Ascending aorta (tissue), 2 donors: ENCODE results near the gene STX10. TPM values are rescaled to one million over a fixed set of nuclear protein-coding genes. Genes with fewer than 3 reads are reported as not detected.
A peak's percentile ranks its signal among the peaks of the same experiment; 100 is the strongest.
"Not testable (repeated sequence)": the region's sequence is repeated elsewhere in the genome, so short reads cannot be mapped to it uniquely, and the experiment has no call there.

Experiments used
- DNase-seq, 2 donors: peaks; one replicate each; pipeline ENCODE4 v3.0.0-alpha.2; 2019; ENCODE audit warnings: low spot score in 2 of 2
- H3K27ac ChIP-seq, 2 donors: fragments of 200-600 bp; sonication (generic); one replicate each; pipeline ENCODE4 v1.5.1; 2016 to 2017; ENCODE audit warnings: mild to moderate bottlenecking in 1 of 2
- H3K27me3 ChIP-seq: fragments of 200-600 bp; sonication (generic); one replicate; pipeline ENCODE4 v1.5.1; 2017
- H3K36me3 ChIP-seq, 2 donors: fragments of 200-600 bp; sonication (generic); one replicate each; pipeline ENCODE4 v1.5.1; 2016
- H3K4me1 ChIP-seq, 2 donors: fragments of 200-600 bp; sonication (generic); one replicate each; pipeline ENCODE4 v1.5.1; 2016 to 2017; ENCODE audit warnings: mild to moderate bottlenecking in 1 of 2
- H3K4me3 ChIP-seq, 2 donors: fragments of 200-600 bp; sonication (generic); one replicate each; pipeline ENCODE4 v1.5.1; 2016 to 2017; ENCODE audit warnings: mild to moderate bottlenecking in 1 of 2
- H3K9me3 ChIP-seq, 2 donors: fragments of 200-600 bp; sonication (generic); one replicate each; pipeline ENCODE4 v1.5.1; 2016
- intact Hi-C: fragments of 100-400 bp; cut with DNase I; formaldehyde crosslinking; loops from one replicate; pipeline ENCODE4 v1.15.1; 2023
- total RNA-seq: library from RNA; depleted of rRNA; stranded (reverse); fragments of >200 nt; gene quantifications from one replicate; pipeline ENCODE4 v1.1.0, GENCODE V29; 2016
- TF ChIP-seq, protein P1 (sequence below), 3 experiments: fragments of 200-600 bp in 2 of 3; fragments of 450-650 bp in 1 of 3; sonication (generic) in 2 of 3; IDR thresholded peaks; one replicate each; pipeline ENCODE4 v1.5.1; 2016 to 2019; ENCODE audit warnings: antibody characterized with exemption in 3 of 3, mild to moderate bottlenecking in 1 of 3, moderate library complexity in 1 of 3

STX10 gene
- total RNA-seq, 1 donor from 2014 or later, result 31.6 TPM

DNA sequence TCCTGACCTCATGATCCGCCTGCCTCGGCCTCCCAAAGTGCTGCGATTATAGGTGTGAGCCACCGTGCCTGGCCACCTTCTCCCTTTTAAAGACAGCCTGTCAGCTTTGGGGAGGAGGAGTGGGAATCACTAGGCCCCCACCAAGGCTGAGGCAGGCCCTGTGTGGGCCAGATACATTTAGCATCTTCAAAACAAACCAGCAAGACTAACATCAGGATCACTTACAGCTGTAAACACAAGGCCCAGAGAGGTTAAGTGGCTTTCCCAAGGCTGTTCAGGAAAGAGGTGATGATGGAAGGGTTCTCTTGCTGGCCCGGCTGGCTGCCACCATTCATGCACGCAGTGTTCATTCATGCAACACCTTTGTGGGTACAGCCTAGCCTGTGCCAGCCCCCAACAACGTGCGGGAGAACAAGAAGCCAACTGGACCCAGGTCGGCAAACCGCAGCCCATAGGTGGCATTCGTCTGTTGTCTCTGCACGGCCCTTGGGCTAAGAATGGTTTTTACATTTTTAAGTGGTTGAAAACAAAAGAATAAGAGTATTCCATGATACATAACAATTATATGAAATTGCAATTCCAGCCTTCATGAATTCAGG lies 23.1 kb upstream of the STX10 start:
- DNase-seq, result no peak
- Histone ChIP-seq H3K9me3 (no peaks in the 10 kb centered on the region), H3K4me3 (no peak overlapping the region), H3K27me3 (no peaks in the 10 kb centered on the region), H3K36me3 (no peaks in the 10 kb centered on the region), H3K27ac (peak overlapping the region; percentile 88 to 90), H3K4me1 (peaks cover 2 to 18% of the 10 kb centered on the region in 2 donors)
- intact Hi-C loops, result loop anchor here (5.0 kb wide), 1 partner anchor 34 kb away; no protein-coding TSS in a partner anchor
- TF ChIP-seq, protein P1, sequence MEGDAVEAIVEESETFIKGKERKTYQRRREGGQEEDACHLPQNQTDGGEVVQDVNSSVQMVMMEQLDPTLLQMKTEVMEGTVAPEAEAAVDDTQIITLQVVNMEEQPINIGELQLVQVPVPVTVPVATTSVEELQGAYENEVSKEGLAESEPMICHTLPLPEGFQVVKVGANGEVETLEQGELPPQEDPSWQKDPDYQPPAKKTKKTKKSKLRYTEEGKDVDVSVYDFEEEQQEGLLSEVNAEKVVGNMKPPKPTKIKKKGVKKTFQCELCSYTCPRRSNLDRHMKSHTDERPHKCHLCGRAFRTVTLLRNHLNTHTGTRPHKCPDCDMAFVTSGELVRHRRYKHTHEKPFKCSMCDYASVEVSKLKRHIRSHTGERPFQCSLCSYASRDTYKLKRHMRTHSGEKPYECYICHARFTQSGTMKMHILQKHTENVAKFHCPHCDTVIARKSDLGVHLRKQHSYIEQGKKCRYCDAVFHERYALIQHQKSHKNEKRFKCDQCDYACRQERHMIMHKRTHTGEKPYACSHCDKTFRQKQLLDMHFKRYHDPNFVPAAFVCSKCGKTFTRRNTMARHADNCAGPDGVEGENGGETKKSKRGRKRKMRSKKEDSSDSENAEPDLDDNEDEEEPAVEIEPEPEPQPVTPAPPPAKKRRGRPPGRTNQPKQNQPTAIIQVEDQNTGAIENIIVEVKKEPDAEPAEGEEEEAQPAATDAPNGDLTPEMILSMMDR (IDR thresholded peaks at IDR 0.05), result no peak

DNA sequence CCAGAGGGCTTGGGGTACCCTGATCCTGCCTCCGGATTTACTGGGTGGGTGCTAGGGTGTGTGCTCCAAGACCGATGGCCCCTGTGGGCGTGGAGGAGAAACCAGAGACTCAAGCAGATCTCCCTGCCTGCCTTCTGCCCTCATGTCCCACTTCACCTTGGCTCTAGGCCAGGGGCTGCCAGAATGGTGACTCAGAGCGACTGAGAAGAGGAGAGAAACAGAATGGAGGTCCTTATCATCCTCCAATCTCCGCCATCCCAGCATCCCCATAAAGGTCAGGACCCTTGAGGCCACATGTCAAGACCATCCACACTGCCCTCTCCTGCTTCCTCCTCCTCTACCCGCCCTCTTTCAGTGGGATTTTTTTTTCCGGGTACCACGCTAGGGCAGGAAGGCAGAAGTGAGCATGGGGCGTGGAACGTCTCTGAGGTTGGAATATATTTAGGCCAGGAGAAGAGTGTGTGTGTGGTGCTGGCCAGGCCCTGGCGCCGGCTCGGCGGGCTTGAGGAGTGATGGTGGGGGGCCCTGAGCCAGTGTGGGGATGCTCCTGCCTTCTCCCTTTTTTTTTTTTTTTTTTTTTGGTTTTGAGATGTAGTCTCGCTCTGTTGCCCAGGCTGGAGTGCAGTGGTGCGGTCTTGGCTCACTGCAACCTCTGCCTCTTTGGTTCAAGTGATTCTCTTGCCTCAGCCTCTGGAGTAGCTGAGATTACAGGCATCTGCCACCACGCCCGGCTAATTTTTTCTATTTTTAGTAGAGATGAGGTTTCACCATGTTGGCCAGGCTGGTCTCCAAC lies 22.4 kb upstream of the STX10 start:
- no peaks in the 10 kb centered on the region for H3K36me3 ChIP-seq

DNA sequence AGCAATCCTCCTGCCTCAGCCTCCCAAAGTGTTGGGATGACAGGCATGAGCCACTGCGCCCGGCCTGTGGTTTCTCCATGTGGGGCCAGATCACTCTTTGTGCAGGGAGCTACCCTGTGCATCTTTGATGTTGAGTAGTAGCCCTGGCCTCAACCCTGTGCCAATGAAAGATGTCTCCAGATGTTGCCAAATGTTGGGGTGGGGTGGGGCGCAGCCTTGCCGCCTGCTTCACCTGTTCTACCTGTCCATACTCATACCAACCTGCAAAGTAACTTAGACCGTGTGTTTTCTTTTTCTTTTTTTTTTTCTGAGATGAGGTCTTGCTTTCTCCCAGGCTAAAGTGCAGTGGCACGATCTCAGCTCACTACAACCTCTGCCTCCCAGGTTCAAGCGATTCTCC lies 21.0 kb upstream of the STX10 start:
- no peak for DNase-seq
- peaks cover 7 to 29% of the 10 kb centered on the region in 2 donors for H3K4me1 ChIP-seq
- TF ChIP-seq, protein P1 (IDR thresholded peaks at IDR 0.05), result no peak
- no peaks in the 10 kb centered on the region for H3K27me3 ChIP-seq
- no peak overlapping the region for H3K4me3 ChIP-seq
- intact Hi-C loops, result loop anchor here (5.0 kb wide), 1 partner anchor 36 kb away; no protein-coding TSS in a partner anchor
- H3K9me3 ChIP-seq, result no peaks in the 10 kb centered on the region
- H3K27ac ChIP-seq, result peak overlapping the region in 1 of 2 donors; percentile 88
- no peaks in the 10 kb centered on the region for H3K36me3 ChIP-seq

More for the DNA sequence above, 22.4 kb upstream of the STX10 start:
- Histone ChIP-seq H3K27ac (peak overlapping the region; percentile 88 to 90), H3K27me3 (no peaks in the 10 kb centered on the region), H3K4me3 (peak overlapping the region in 1 of 2 donors; percentile 37), H3K4me1 (peaks cover 2 to 22% of the 10 kb centered on the region in 2 donors), H3K9me3 (no peaks in the 10 kb centered on the region)
- intact Hi-C loops, result loop anchor here (1.0 to 5.0 kb wide), 2 partner anchors 22 to 35 kb away; partner anchors contain the start of genes IER2 and STX10
- TF ChIP-seq, protein P1 (IDR thresholded peaks at IDR 0.05), result no peak
- peak; percentile 80 to 95 for DNase-seq

DNA sequence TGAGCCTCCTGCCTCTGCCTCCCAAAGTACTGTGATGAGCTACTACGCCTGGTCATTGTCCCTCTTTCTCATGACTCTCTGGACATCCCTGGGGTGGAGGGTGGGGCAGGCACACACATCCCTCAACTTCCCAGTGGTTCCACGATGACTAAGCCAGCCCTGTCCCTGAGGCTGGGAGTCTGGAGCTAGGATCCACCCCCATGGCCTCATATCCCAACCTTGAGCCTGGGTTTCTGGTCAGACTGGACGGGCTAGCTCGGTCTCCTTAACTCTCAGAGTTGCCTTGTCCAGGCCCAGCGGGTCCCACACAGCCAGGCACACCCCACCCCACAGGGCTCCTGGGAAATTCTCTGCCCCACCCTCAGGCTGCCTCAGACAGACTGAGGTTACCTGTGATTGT lies 19.6 kb upstream of the STX10 start:
- intact Hi-C loops, result loop anchor here (5.0 kb wide), 1 partner anchor 38 kb away; no protein-coding TSS in a partner anchor

DNA sequence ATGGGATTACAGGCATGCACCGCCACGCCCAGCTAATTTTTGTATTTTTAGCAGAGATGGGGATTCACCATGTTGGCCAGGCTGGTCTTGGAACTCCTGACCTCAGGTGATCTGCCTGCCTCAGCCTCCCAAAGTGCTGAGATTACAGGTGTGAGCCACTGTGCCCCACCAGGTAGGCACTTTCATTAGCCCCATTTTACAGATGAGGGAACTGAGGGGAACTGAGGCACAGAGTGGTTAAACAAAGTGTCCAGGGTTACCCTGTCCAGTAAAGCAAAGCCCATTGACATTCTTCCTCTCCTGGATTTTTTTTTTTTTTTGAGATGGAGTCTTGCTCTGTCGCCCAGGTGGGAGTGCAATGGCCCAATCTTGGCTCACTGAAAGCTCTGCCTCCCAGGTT lies 16.0 kb upstream of the STX10 start:
- H3K27ac ChIP-seq, result peak overlapping the region; percentile 95 to 96
- H3K27me3 ChIP-seq, H3K9me3 ChIP-seq, H3K4me3 ChIP-seq, intact Hi-C loops, H3K36me3 ChIP-seq, DNase-seq: not testable (repeated sequence)
- peaks cover 11 to 44% of the 10 kb centered on the region in 2 donors for H3K4me1 ChIP-seq

More for the DNA sequence above, 19.6 kb upstream of the STX10 start:
- Histone ChIP-seq H3K4me1 (peaks cover 7 to 35% of the 10 kb centered on the region in 2 donors), H3K9me3 (no peaks in the 10 kb centered on the region), H3K4me3 (no peak overlapping the region), H3K36me3 (no peaks in the 10 kb centered on the region), H3K27me3 (no peaks in the 10 kb centered on the region), H3K27ac (peak overlapping the region; percentile 66 to 95)
- TF ChIP-seq, protein P1 (IDR thresholded peaks at IDR 0.05), result no peak
- DNase-seq, result no peak
